Loucy (cell line): ENCODE results near the gene RELCH.

Experiments
- H2AFZ ChIP-seq: fragments of 200-600 bp; sonication (generic); 2 replicates; pipeline ENCODE4 v1.6.0; 2016; ENCODE audit warnings: antibody characterized with exemption, mild to moderate bottlenecking, low read length, moderate library complexity
- H3F3A ChIP-seq: fragments of 200-600 bp; 2 replicates; pipeline ENCODE4 v1.6.0; 2016; ENCODE audit warnings: antibody characterized with exemption, low read depth, mild to moderate bottlenecking
- H3K27me3 ChIP-seq: fragments of 200-600 bp; sonication (generic); 2 replicates; pipeline ENCODE4 v1.6.1; 2014; ENCODE audit warnings: low read length, mild to moderate bottlenecking; ENCODE audit not compliant: insufficient read depth, poor library complexity, severe bottlenecking
- H3K36me3 ChIP-seq: fragments of 200-600 bp; sonication (generic); 2 replicates; pipeline ENCODE4 v1.6.1; 2016; ENCODE audit warnings: low read length; ENCODE audit not compliant: insufficient read depth
- H3K4me1 ChIP-seq: fragments of 200-600 bp; sonication (generic); 2 replicates; pipeline ENCODE4 v1.5.1; 2014; ENCODE audit warnings: low read length, mild to moderate bottlenecking; ENCODE audit not compliant: insufficient read depth, poor library complexity, severe bottlenecking
- H3K4me2 ChIP-seq: fragments of 200-600 bp; sonication (generic); 2 replicates; pipeline ENCODE4 v1.6.0; 2014; ENCODE audit warnings: antibody characterized with exemption, low read length, low read depth, mild to moderate bottlenecking; ENCODE audit not compliant: poor library complexity, severe bottlenecking
- H3K4me3 ChIP-seq: fragments of 200-600 bp; sonication (generic); 2 replicates; pipeline ENCODE4 v1.5.1; 2014; ENCODE audit warnings: low read length, mild to moderate bottlenecking, mixed read lengths; ENCODE audit not compliant: poor library complexity, severe bottlenecking
- H3K79me2 ChIP-seq: fragments of 200-600 bp; sonication (generic); 2 replicates; pipeline ENCODE4 v1.6.1; 2014; ENCODE audit warnings: low read length; ENCODE audit not compliant: insufficient read depth
- H3K9ac ChIP-seq: fragments of 200-600 bp; sonication (generic); 2 replicates; pipeline ENCODE4 v1.6.0; 2014; ENCODE audit warnings: mild to moderate bottlenecking, low read depth, low read length, moderate library complexity; ENCODE audit not compliant: poor library complexity, severe bottlenecking
- H3K9me2 ChIP-seq: fragments of 200-600 bp; sonication (generic); replicated peaks from 2 replicates; pipeline ENCODE4 v1.6.1; 2016; ENCODE audit warnings: low read depth, low read length, mixed read lengths
- H3K9me3 ChIP-seq: fragments of 200-600 bp; sonication (generic); 2 replicates; pipeline ENCODE4 v1.6.1; 2014; ENCODE audit warnings: mild to moderate bottlenecking, antibody characterized with exemption, low read length, low read depth; ENCODE audit not compliant: insufficient read depth
- H4K20me1 ChIP-seq: fragments of 200-600 bp; sonication (generic); 2 replicates; pipeline ENCODE4 v1.6.0; 2014; ENCODE audit warnings: antibody characterized with exemption, low read length, mild to moderate bottlenecking; ENCODE audit not compliant: insufficient read depth, poor library complexity, severe bottlenecking
- CTCF ChIP-seq: fragments of 200-600 bp; sonication (generic); conservative IDR thresholded peaks from 2 replicates; pipeline ENCODE4 v1.5.1; 2014; ENCODE audit warnings: mild to moderate bottlenecking, antibody characterized with exemption, low read length
- EZH2phosphoT487 ChIP-seq: fragments of 200-600 bp; IDR thresholded peaks from 2 replicates; pipeline ENCODE4 v1.6.1; 2018; ENCODE audit warnings: antibody characterized with exemption, mild to moderate bottlenecking, moderate library complexity, borderline replicate concordance

RELCH gene

GRCh38 chr18:62325806-62326645 is 139.0 kb downstream of the RELCH start:
- Histone ChIP-seq H3K36me3 (no peaks in the 10 kb centered on the region), H3K4me1 (peaks cover 33% of the 10 kb centered on the region), H3K9ac (no peak overlapping the region), H3K27me3 (no peaks in the 10 kb centered on the region), H3K9me3 (no peaks in the 10 kb centered on the region), H3K79me2 (no peaks in the 10 kb centered on the region), H4K20me1 (no peaks in the 10 kb centered on the region), H3K4me2 (no peak overlapping the region), H3F3A (no peaks in the 10 kb centered on the region), H3K4me3 (no peak overlapping the region), H3K9me2 (no peaks in the 10 kb centered on the region), H2AFZ (no peak overlapping the region)
- TF ChIP-seq EZH2phosphoT487 (no peak), CTCF (no peak)

- no peaks in the 10 kb centered on the region for H3F3A ChIP-seq
- H3K79me2 ChIP-seq: no peaks in the 10 kb centered on the region
- no peaks in the 10 kb centered on the region for H3K9me2 ChIP-seq
- no peaks in the 10 kb centered on the region for H4K20me1 ChIP-seq
- no peaks in the 10 kb centered on the region for H3K36me3 ChIP-seq
- TF ChIP-seq CTCF (no peak), EZH2phosphoT487 (no peak)
- H3K4me3 ChIP-seq: no peak overlapping the region
- no peak overlapping the region for H2AFZ ChIP-seq
- H3K9me3 ChIP-seq: no peaks in the 10 kb centered on the region
- no peak overlapping the region for H3K4me2 ChIP-seq
- H3K4me1 ChIP-seq: peaks cover 39% of the 10 kb centered on the region
- H3K9ac ChIP-seq: no peak overlapping the region
- no peaks in the 10 kb centered on the region for H3K27me3 ChIP-seq
These were observed 139.7 kb downstream of the RELCH start for GRCh38 chr18:62326646-62327348.

- Histone ChIP-seq H3K9me2 (no peaks in the 10 kb centered on the region), H3K4me1 (peaks cover 41% of the 10 kb centered on the region), H2AFZ (no peak overlapping the region), H3K36me3 (no peaks in the 10 kb centered on the region), H3K4me2 (peak overlapping the region; percentile 27), H3K9me3 (no peaks in the 10 kb centered on the region), H3K9ac (no peak overlapping the region), H3K27me3 (no peaks in the 10 kb centered on the region), H3K79me2 (no peaks in the 10 kb centered on the region), H3F3A (no peaks in the 10 kb centered on the region), H3K4me3 (no peak overlapping the region), H4K20me1 (no peaks in the 10 kb centered on the region)
- TF ChIP-seq EZH2phosphoT487: no peak
- no peak for TF ChIP-seq CTCF
These were observed 140.9 kb downstream of the RELCH start for GRCh38 chr18:62327977-62328376.
